A673 (cell line): ENCODE results near the gene ANXA10.

Experiments used
- CTCF ChIP-seq: fragments of 300-800, 200-600 bp; sonication (generic); conservative IDR thresholded peaks from 2 replicates; pipeline ENCODE4 v1.5.1; 2017; ENCODE audit warnings: low read depth, mild to moderate bottlenecking, antibody characterized with exemption, low read length, moderate library complexity, mixed read lengths
- EZH2 ChIP-seq: fragments of 200-600 bp; sonication (generic); IDR thresholded peaks from 2 replicates; pipeline ENCODE4 v1.6.1; 2017; ENCODE audit warnings: borderline replicate concordance, low read depth, mild to moderate bottlenecking, mixed read lengths, antibody characterized with exemption, low read length; ENCODE audit not compliant: poor library complexity, severe bottlenecking

GRCh38 chr4:168150420-168151050, 58.2 kb downstream of the ANXA10 start:
- TF ChIP-seq CTCF: no peak
- TF ChIP-seq EZH2: no peak
